GM12864 (cell line): Measurements from ENCODE around the gene CCT3.

Source experiments
- DNase-seq: peaks from one replicate; pipeline ENCODE4 v3.0.0-alpha.2; 2011; ENCODE audit warnings: low read depth
- H3K4me3 ChIP-seq: 2 replicates; pipeline ENCODE4 v1.5.1; 2011; ENCODE audit warnings: mild to moderate bottlenecking, low read depth, low read length, control low read depth
- CTCF ChIP-seq: IDR thresholded peaks from 2 replicates; pipeline ENCODE4 v1.5.1; 2011; ENCODE audit warnings: low read depth, mild to moderate bottlenecking, moderate library complexity, low read length, control low read depth, inconsistent platforms; ENCODE audit errors: missing control alignments

Gene CCT3

GRCh38 chr1:156368157-156368658 lies 30.1 kb upstream of the CCT3 start:
- H3K4me3 ChIP-seq: no peak overlapping the region
- TF ChIP-seq CTCF: no peak
- no peak for DNase-seq

- H3K4me3 ChIP-seq: no peak overlapping the region
- DNase-seq: no peak
- no peak for TF ChIP-seq CTCF
These were observed 29.5 kb upstream of the CCT3 start for GRCh38 chr1:156367383-156368156.

GRCh38 chr1:156366378-156367166 lies 28.5 kb upstream of the CCT3 start:
- TF ChIP-seq CTCF: no peak
- H3K4me3 ChIP-seq: no peak overlapping the region
- no peak for DNase-seq

GRCh38 chr1:156365754-156366153 lies 27.7 kb upstream of the CCT3 start:
- no peak for TF ChIP-seq CTCF
- no peak for DNase-seq

GRCh38 chr1:156360534-156360933 lies 22.4 kb upstream of the CCT3 start:
- no peak for TF ChIP-seq CTCF
- no peak overlapping the region for H3K4me3 ChIP-seq
- no peak for DNase-seq

More at GRCh38 chr1:156365754-156366153, 27.7 kb upstream of the CCT3 start:
- no peak overlapping the region for H3K4me3 ChIP-seq

GRCh38 chr1:156359973-156360372 lies 21.9 kb upstream of the CCT3 start:
- H3K4me3 ChIP-seq: no peak overlapping the region
- DNase-seq: no peak
- TF ChIP-seq CTCF: no peak
